CD4-positive, alpha-beta memory T cell (primary cell): ENCODE results near the gene MDN1. TPM values are rescaled to one million over a fixed set of nuclear protein-coding genes. Genes with fewer than 3 reads are reported as not detected.

Experiments
- CTCF ChIA-PET: fragments of 350-600 bp; sonication (Branson Sonifier 250); formaldehyde crosslinking; loops from one replicate; lab custom pipeline; 2021; ENCODE audit warnings: inconsistent platforms; ENCODE audit not compliant: partially characterized antibody; lab: Charles Lee
- POLR2A ChIA-PET: fragments of 350-600 bp; sonication (Branson Sonifier 250); formaldehyde crosslinking; loops from one replicate; lab custom pipeline; 2021; ENCODE audit not compliant: partially characterized antibody; lab: Charles Lee
- DNase-seq, 5 donors: peaks; one replicate each; pipeline versions ENCODE4 v3.0.0 to v3.0.0-alpha.2; 2020 to 2022; ENCODE audit warnings: mixed read lengths in 1 of 5
- H3K27ac ChIP-seq: one replicate; pipeline ENCODE4 v1.7.0; 2013; ENCODE audit warnings: low read depth, low read length
- H3K27me3 ChIP-seq: 2 replicates; pipeline ENCODE4 v1.7.0; 2013; ENCODE audit warnings: mild to moderate bottlenecking, low read length, moderate library complexity; ENCODE audit not compliant: insufficient read depth
- H3K36me3 ChIP-seq: 2 replicates; pipeline ENCODE4 v1.7.0; 2013; ENCODE audit warnings: mild to moderate bottlenecking, low read length, moderate library complexity; ENCODE audit not compliant: insufficient read depth
- H3K4me1 ChIP-seq: 2 replicates; pipeline ENCODE4 v1.7.0; 2013; ENCODE audit warnings: mild to moderate bottlenecking, low read length, moderate library complexity; ENCODE audit not compliant: insufficient read depth
- H3K4me3 ChIP-seq, 2 donors: one replicate each; pipeline ENCODE4 v1.7.0; 2013; ENCODE audit warnings: low read length in 2 of 2, mild to moderate bottlenecking in 1 of 2
- H3K9me3 ChIP-seq, 2 donors: one replicate each; pipeline ENCODE4 v1.7.0; 2013; ENCODE audit warnings: low read length in 2 of 2, control low read depth in 1 of 2; ENCODE audit not compliant: control insufficient read depth in 1 of 2
- H3K27ac Mint-ChIP-seq, 7 donors: one replicate each; pipeline ENCODE4 v1.8.0; 2020 to 2021; ENCODE audit warnings: mixed read lengths in 7 of 7, mild to moderate bottlenecking in 6 of 7, inconsistent platforms in 3 of 7, moderate library complexity in 3 of 7
- H3K27me3 Mint-ChIP-seq, 2 donors: one replicate each; pipeline ENCODE4 v1.8.0; 2020 to 2021; ENCODE audit warnings: mixed read lengths in 2 of 2
- H3K36me3 Mint-ChIP-seq, 2 donors: one replicate each; pipeline ENCODE4 v1.8.0; 2020 to 2021; ENCODE audit warnings: mixed read lengths in 2 of 2, inconsistent platforms in 1 of 2, mild to moderate bottlenecking in 1 of 2
- H3K4me1 Mint-ChIP-seq, 4 donors: one replicate each; pipeline ENCODE4 v1.8.0; 2020 to 2021; ENCODE audit warnings: mixed read lengths in 4 of 4, mild to moderate bottlenecking in 1 of 4
- H3K4me3 Mint-ChIP-seq, 8 donors: one replicate each; pipeline ENCODE4 v1.8.0; 2020 to 2021; ENCODE audit warnings: mixed read lengths in 8 of 8, mild to moderate bottlenecking in 7 of 8, moderate library complexity in 6 of 8, inconsistent platforms in 3 of 8
- H3K9me3 Mint-ChIP-seq, 8 donors: one replicate each; pipeline ENCODE4 v1.8.0; 2020 to 2021; ENCODE audit warnings: mixed read lengths in 8 of 8, mild to moderate bottlenecking in 5 of 8, inconsistent platforms in 3 of 8, moderate library complexity in 1 of 8
- intact Hi-C: fragments of 100-400 bp; cut with micrococcal nuclease; formaldehyde crosslinking; loops from one replicate; pipeline ENCODE4 v1.15.1; 2023
- polyA plus RNA-seq, 2 donors: library from polyadenylated mRNA; unstranded; fragments of 300-500 nt; fragmentation: Illumina TruSeq; gene quantifications; one replicate each; pipeline ENCODE4 v1.2.3, GENCODE V29; 2021
- total RNA-seq, 2 experiments: library from RNA; stranded (reverse); gene quantifications; one replicate each; pipeline ENCODE4 v1.2.3, GENCODE V29; 2021

MDN1 gene
- total and polyA plus RNA-seq, 4 experiments from 2014 or later = 4.1 to 72.2 (median 36.1) TPM

DNA sequence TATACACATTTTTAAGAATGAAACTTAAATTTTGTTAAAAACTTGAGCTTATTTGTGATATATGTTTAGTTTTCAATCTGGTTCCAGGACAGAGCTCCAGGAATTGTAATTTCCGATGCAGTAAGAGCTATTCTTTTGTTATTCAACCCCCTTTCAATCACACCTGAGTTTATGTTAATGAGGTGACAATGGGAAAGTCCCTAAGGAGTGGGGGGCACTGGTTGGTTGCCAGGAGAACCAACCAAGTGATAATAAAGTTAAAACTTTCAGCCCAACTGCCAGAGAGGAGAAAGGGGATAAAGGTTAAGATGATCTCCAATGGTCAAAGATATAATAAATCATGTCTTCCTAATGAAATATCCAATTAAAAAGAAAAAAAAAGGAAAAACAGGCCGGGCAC, 19.8 kb downstream of the MDN1 start:
- Histone ChIP-seq H3K36me3 (peaks cover 8% of the 10 kb centered on the region), H3K27me3 (no peaks in the 10 kb centered on the region), H3K4me1 (peaks cover 5% of the 10 kb centered on the region), H3K27ac (no peak overlapping the region), H3K9me3 (no peaks in the 10 kb centered on the region), H3K4me3 (no peak overlapping the region)
- intact Hi-C loops = no loop called here
- ChIA-PET CTCF (no interaction called here), POLR2A (interaction anchor here (1.5 kb wide), 1 partner anchor 15 kb away, joined by 4 read pairs; no protein-coding TSS in a partner anchor)
- Mint-ChIP-seq H3K27me3 (no peaks in the 10 kb centered on the region), H3K4me3 (no peak overlapping the region), H3K36me3 (peaks cover 21 to 51% of the 10 kb centered on the region in 2 donors), H3K4me1 (peaks cover 7 to 17% (median 13%) of the 10 kb centered on the region in 4 donors), H3K27ac (peak overlapping the region in 1 of 7 donors; percentile 53), H3K9me3 (no peaks in the 10 kb centered on the region)
- no peak for DNase-seq

DNA sequence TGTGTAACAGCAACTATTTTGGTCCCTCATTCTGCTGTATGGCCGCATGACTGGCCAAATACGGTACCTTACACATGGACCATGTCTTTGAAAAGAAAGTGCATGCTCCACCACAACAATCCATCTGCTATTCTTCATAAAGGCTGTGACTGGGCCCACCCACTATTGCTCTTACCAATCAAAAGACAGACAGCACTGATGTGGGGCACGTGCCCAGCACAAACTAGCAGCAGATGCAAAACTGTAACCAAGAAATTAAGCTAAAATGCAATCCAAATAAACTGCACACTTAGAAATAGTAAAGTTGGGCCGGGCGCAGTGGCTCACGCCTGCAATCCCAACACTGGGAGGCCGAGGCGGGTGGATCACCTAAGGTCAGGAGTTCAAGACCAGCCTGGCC, 20.5 kb downstream of the MDN1 start:
- H3K4me1 Mint-ChIP-seq = peaks cover 12 to 23% (median 19%) of the 10 kb centered on the region in 4 donors
- intact Hi-C loops = no loop called here
- no peak overlapping the region for H3K4me3 Mint-ChIP-seq
- peaks cover 22 to 57% of the 10 kb centered on the region in 2 donors for H3K36me3 Mint-ChIP-seq
- H3K27me3 Mint-ChIP-seq = no peaks in the 10 kb centered on the region
- Histone ChIP-seq H3K36me3 (peaks cover 8% of the 10 kb centered on the region), H3K4me1 (peaks cover 12% of the 10 kb centered on the region), H3K27me3 (no peaks in the 10 kb centered on the region), H3K4me3 (no peak overlapping the region), H3K27ac (no peak overlapping the region), H3K9me3 (no peaks in the 10 kb centered on the region)
- CTCF ChIA-PET = interaction anchor here (1.1 kb wide), 1 partner anchor 10 kb away, joined by 3 read pairs; no protein-coding TSS in a partner anchor
- H3K27ac Mint-ChIP-seq = no peak overlapping the region
- no peak for DNase-seq
- no peaks in the 10 kb centered on the region for H3K9me3 Mint-ChIP-seq
- POLR2A ChIA-PET = interaction anchor here (1.5 kb wide), 1 partner anchor 16 kb away, joined by 4 read pairs; no protein-coding TSS in a partner anchor

DNA sequence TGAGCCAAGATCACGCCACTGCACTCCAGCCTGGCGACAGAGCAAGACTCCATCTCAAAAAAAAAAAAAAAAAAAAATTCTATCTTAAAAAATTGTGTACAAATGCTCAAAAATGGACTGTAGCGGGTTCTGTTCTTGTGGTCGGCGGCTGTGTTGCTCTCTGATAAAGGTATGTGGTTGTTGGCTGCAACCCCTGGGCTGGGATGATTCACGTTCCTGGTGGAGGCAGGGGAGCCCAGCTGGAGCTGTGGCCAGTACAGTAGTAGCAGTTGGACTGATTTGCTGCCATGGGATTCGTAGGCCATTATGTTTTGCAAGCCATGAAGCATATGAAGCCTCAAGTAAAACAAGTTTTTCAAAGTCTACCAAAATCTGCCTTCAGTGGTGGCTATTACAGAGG, 22.3 kb downstream of the MDN1 start:
- no peak overlapping the region for H3K4me3 ChIP-seq
- no peaks in the 10 kb centered on the region for H3K9me3 ChIP-seq
- H3K27ac ChIP-seq = no peak overlapping the region
- no peak for DNase-seq
- intact Hi-C loops = no loop called here
- H3K36me3 ChIP-seq = peaks cover 13% of the 10 kb centered on the region
- POLR2A ChIA-PET = interaction anchor here (1.1 kb wide), 1 partner anchor 22 kb away, joined by 3 read pairs; the partner anchor contains the start of gene MDN1
- CTCF ChIA-PET = no interaction called here
- peak overlapping the region in 1 of 7 donors; percentile 25 for H3K27ac Mint-ChIP-seq
- peaks cover 21 to 37% (median 29%) of the 10 kb centered on the region in 4 donors for H3K4me1 Mint-ChIP-seq
- H3K4me3 Mint-ChIP-seq = no peak overlapping the region
- no peaks in the 10 kb centered on the region for H3K27me3 ChIP-seq
- H3K27me3 Mint-ChIP-seq = no peaks in the 10 kb centered on the region
- H3K4me1 ChIP-seq = peaks cover 27% of the 10 kb centered on the region
- no peaks in the 10 kb centered on the region for H3K9me3 Mint-ChIP-seq
- H3K36me3 Mint-ChIP-seq = peaks cover 31 to 60% of the 10 kb centered on the region in 2 donors

DNA sequence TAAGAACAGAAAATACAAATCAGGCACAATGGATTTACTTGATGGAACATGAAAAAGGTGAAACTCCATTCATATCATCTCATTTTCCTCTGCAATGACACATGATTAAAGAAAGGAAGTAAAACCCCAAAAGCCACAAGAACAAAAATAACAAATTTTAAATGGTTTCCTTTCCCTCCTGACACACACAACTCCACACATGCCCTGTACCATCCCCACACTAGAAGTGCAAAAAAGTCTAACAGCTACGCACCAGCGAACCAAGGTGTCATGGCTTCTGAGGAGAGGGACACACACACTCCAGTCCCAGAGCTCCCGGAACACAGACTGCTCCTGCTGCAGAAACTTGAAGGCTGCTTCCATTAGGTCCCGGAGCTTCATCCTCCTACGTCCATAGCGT, 25.3 kb downstream of the MDN1 start:
- H3K4me3 Mint-ChIP-seq = peak overlapping the region in 7 of 8 donors; percentile 58 to 85 (median 76)
- intact Hi-C loops = loop anchor here (1.0 kb wide), 1 partner anchor 35 kb away; the partner anchor contains the start of gene CASP8AP2
- peak; percentile 34 to 47 (median 37) for DNase-seq
- Histone ChIP-seq H3K36me3 (peaks cover 17% of the 10 kb centered on the region), H3K27me3 (no peaks in the 10 kb centered on the region), H3K9me3 (no peaks in the 10 kb centered on the region), H3K4me3 (peak overlapping the region in 1 of 2 donors; percentile 29), H3K27ac (no peak overlapping the region), H3K4me1 (peaks cover 27% of the 10 kb centered on the region)
- no peaks in the 10 kb centered on the region for H3K9me3 Mint-ChIP-seq
- H3K4me1 Mint-ChIP-seq = peaks cover 20 to 31% (median 26%) of the 10 kb centered on the region in 4 donors
- no peaks in the 10 kb centered on the region for H3K27me3 Mint-ChIP-seq
- ChIA-PET CTCF (interaction anchor here (1.1 kb wide), 1 partner anchor 25 kb away, joined by 8 read pairs; the partner anchor contains the start of gene MDN1), POLR2A (interaction anchor here (1.1 to 1.3 kb wide), 2 partner anchors 26 to 35 kb away, joined by 5 read pairs; partner anchors contain the start of genes CASP8AP2 and MDN1)
- peak overlapping the region; percentile 1 to 68 (median 61) for H3K27ac Mint-ChIP-seq
- H3K36me3 Mint-ChIP-seq = peaks cover 34 to 58% of the 10 kb centered on the region in 2 donors

DNA sequence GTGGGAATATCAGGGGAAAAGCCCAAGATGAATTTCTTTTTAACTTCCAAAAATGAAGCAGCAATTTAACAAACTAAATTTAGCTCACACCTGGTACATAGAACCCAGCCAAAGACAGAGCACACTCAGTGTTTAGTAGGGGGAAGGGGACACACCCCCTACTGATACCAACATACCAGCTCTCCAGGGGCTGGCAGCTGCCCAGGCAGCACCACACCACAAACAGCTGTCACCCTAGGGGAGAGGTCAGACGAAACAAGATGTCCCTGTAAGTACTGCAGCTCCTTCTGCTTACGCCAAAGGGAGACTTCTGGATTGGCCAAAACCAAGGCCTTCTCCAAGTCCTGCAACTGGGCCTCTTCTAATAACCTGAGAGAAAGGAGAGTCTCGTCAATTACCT, 26.0 kb downstream of the MDN1 start:
- H3K27me3 ChIP-seq = no peaks in the 10 kb centered on the region
- H3K27me3 Mint-ChIP-seq = no peaks in the 10 kb centered on the region
- ChIA-PET POLR2A (interaction anchor here (0.7 to 0.9 kb wide), 2 partner anchors 26 to 53 kb away, joined by 3 to 5 read pairs; partner anchors contain the start of gene MDN1), CTCF (interaction anchor here (0.7 to 1.7 kb wide), 2 partner anchors 13 to 15 kb away, joined by 3 to 5 read pairs; no protein-coding TSS in a partner anchor)
- H3K27ac ChIP-seq = no peak overlapping the region
- no peaks in the 10 kb centered on the region for H3K9me3 ChIP-seq
- peaks cover 17% of the 10 kb centered on the region for H3K36me3 ChIP-seq
- H3K4me3 Mint-ChIP-seq = peak overlapping the region in 6 of 8 donors; percentile 17 to 85 (median 78)
- H3K4me1 ChIP-seq = peaks cover 27% of the 10 kb centered on the region
- no peaks in the 10 kb centered on the region for H3K9me3 Mint-ChIP-seq
- no peak overlapping the region for H3K4me3 ChIP-seq
- H3K36me3 Mint-ChIP-seq = peaks cover 38 to 58% of the 10 kb centered on the region in 2 donors
- H3K4me1 Mint-ChIP-seq = peaks cover 20 to 31% (median 26%) of the 10 kb centered on the region in 4 donors
- H3K27ac Mint-ChIP-seq = peak overlapping the region in 4 of 7 donors; percentile 1 to 67 (median 48)
- DNase-seq = no peak
- intact Hi-C loops = no loop called here

DNA sequence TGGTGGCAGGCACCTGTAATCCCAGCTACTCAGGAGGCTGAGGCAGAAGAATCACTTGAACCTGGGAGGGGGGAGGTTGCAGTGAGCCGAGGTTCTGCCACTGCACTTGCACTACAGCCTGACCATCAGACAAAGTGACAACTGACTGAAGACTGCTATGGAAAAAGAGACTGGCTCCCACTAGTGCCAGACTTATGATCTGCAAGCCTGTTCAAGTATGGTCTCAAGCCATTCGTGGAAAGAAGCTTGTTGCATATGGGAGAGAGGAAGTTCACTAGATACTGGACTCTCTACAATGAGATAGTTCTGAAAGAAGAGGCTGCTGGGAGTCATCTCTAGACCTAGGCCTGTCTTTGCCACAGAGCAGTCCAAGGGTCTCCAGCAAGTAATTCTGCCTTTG, 26.7 kb downstream of the MDN1 start:
- peak in 3 of 5 donors; percentile 3 to 39 (median 3) for DNase-seq
- Mint-ChIP-seq H3K4me3 (peak overlapping the region in 5 of 8 donors; percentile 42 to 76 (median 55)), H3K27ac (peak overlapping the region in 3 of 7 donors; percentile 2 to 42 (median 20)), H3K36me3 (peaks cover 45 to 64% of the 10 kb centered on the region in 2 donors), H3K4me1 (peaks cover 20 to 31% (median 26%) of the 10 kb centered on the region in 4 donors), H3K27me3 (no peaks in the 10 kb centered on the region), H3K9me3 (no peaks in the 10 kb centered on the region)
- H3K9me3 ChIP-seq = no peaks in the 10 kb centered on the region
- intact Hi-C loops = no loop called here
- no peak overlapping the region for H3K27ac ChIP-seq
- H3K36me3 ChIP-seq = peaks cover 20% of the 10 kb centered on the region
- CTCF ChIA-PET = interaction anchor here (0.7 to 1.7 kb wide), 3 partner anchors 14 to 56 kb away, joined by 3 to 5 read pairs (median 4); no protein-coding TSS in a partner anchor
- no peak overlapping the region for H3K4me3 ChIP-seq
- no peaks in the 10 kb centered on the region for H3K27me3 ChIP-seq
- H3K4me1 ChIP-seq = peaks cover 27% of the 10 kb centered on the region
- POLR2A ChIA-PET = interaction anchor here (0.7 to 1.0 kb wide), 3 partner anchors 27 to 54 kb away, joined by 3 to 5 read pairs (median 3); partner anchors contain the start of gene MDN1

DNA sequence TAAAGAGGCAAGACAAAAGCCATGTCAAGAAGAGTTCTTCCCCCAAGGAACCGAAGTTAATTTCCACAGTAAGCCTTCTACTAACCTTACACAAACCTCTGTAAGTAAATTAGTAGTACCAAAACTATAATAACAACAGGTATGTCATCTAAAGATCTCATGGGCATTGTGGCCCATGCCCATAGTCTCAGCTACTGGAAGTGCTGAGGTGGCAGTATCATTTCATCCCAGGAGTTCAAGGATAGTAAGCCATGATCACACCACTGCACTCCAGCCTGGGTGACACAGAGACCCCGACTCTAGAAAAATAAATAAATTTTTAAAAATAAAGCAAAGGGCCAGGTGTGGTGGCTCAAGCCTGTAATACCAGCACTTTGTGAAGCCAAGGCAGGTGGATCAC, 29.2 kb downstream of the MDN1 start:
- Histone ChIP-seq H3K36me3 (peaks cover 36% of the 10 kb centered on the region), H3K4me1 (peaks cover 27% of the 10 kb centered on the region), H3K27ac (no peak overlapping the region), H3K9me3 (no peaks in the 10 kb centered on the region), H3K4me3 (no peak overlapping the region), H3K27me3 (no peaks in the 10 kb centered on the region)
- CTCF ChIA-PET = no interaction called here
- no peak for DNase-seq
- POLR2A ChIA-PET = interaction anchor here (1.6 kb wide), 1 partner anchor 29 kb away, joined by 3 read pairs; the partner anchor contains the start of gene MDN1
- H3K27me3 Mint-ChIP-seq = no peaks in the 10 kb centered on the region
- H3K4me1 Mint-ChIP-seq = peaks cover 20 to 28% (median 24%) of the 10 kb centered on the region in 4 donors
- H3K36me3 Mint-ChIP-seq = peaks cover 52 to 71% of the 10 kb centered on the region in 2 donors
- H3K27ac Mint-ChIP-seq = no peak overlapping the region
- H3K9me3 Mint-ChIP-seq = no peaks in the 10 kb centered on the region
- H3K4me3 Mint-ChIP-seq = no peak overlapping the region
- intact Hi-C loops = no loop called here
